OCI-LY3 (cell line): ENCODE results near the gene NR6A1.

ENCODE experiments used
- EZH2phosphoT487 ChIP-seq: fragments of 200-600 bp; shearing (Covaris generic); IDR thresholded peaks from 2 replicates; pipeline ENCODE4 v1.6.1; 2018; ENCODE audit warnings: antibody characterized with exemption, mixed run types, low read depth
- TF ChIP-seq, protein P1 (sequence below): fragments of 200-600, 300-600 bp; sonication (generic); IDR thresholded peaks from 2 replicates; pipeline ENCODE4 v1.5.1; 2014; ENCODE audit warnings: antibody characterized with exemption, low read length, low read depth

DNA sequence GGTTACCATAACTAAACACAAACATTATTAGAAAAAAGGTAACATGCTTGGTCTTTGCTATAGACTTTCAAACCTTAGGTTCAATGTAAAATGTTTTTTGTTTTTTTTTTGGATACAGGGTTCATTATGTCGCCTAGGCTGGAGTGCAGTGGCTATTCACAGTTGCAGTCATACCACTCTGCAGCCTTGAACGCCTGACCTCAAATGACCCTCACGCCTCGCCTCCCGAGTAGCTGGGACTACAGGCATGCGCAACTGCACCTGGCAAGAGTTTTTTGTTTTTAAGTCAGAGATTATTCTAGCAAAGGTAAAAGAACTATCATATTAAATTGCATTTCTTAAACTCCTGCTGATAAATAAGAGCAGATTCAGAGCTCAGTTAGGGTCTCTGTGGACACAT lies 208.8 kb downstream of the NR6A1 start:
- TF ChIP-seq, protein P1, sequence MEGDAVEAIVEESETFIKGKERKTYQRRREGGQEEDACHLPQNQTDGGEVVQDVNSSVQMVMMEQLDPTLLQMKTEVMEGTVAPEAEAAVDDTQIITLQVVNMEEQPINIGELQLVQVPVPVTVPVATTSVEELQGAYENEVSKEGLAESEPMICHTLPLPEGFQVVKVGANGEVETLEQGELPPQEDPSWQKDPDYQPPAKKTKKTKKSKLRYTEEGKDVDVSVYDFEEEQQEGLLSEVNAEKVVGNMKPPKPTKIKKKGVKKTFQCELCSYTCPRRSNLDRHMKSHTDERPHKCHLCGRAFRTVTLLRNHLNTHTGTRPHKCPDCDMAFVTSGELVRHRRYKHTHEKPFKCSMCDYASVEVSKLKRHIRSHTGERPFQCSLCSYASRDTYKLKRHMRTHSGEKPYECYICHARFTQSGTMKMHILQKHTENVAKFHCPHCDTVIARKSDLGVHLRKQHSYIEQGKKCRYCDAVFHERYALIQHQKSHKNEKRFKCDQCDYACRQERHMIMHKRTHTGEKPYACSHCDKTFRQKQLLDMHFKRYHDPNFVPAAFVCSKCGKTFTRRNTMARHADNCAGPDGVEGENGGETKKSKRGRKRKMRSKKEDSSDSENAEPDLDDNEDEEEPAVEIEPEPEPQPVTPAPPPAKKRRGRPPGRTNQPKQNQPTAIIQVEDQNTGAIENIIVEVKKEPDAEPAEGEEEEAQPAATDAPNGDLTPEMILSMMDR, result no peak
- no peak for TF ChIP-seq EZH2phosphoT487
